ENCODE measurements around the gene DNAJC6.

GRCh38 chr1:65393347-65393746, 84.0 kb downstream of the DNAJC6 start:
- TF ChIP-seq CTCF (IDR thresholded peaks at IDR 0.05), result no peak
- no peak for TF ChIP-seq POLR2A (IDR thresholded peaks at IDR 0.05)
